OCI-LY1 (cell line): ENCODE data around the gene CPPED1.

Experiments
- CTCF ChIP-seq: fragments of 200-600 bp; sonication (generic), shearing (Covaris generic); IDR thresholded peaks from 2 replicates; pipeline ENCODE4 v1.5.1; 2017; ENCODE audit warnings: mild to moderate bottlenecking, antibody characterized with exemption, low read length, moderate library complexity, mixed read lengths
- EZH2 ChIP-seq: fragments of 200-600 bp; sonication (generic), shearing (Covaris generic); IDR thresholded peaks from 2 replicates; pipeline ENCODE4 v1.8.0; 2017; ENCODE audit warnings: borderline replicate concordance, mixed run types, mild to moderate bottlenecking, antibody characterized with exemption, low read length, moderate library complexity, mixed read lengths

- TF ChIP-seq EZH2: no peak
- no peak for TF ChIP-seq CTCF
Measured at GRCh38 chr16:12742741-12743140, 60.9 kb downstream of the CPPED1 start.
